Measurements from ENCODE around the gene BBS9. TPM values are rescaled to one million over a fixed set of nuclear protein-coding genes. Genes with fewer than 3 reads are reported as not detected.

BBS9 gene
- total and polyA plus RNA-seq, 2 donors (not counting 3 experiments of a cell fraction or from before 2014, with no cell fraction given), result 5.7 to 17.4 TPM

- Histone ChIP-seq H3K9me3 (replicated peaks; ENCODE audit: control insufficient read depth, insufficient read depth, low read length) (no peaks in the 10 kb centered on the region), H3K27ac (ENCODE audit: insufficient read depth, low read depth, low read length) (no peak overlapping the region), H3K9me1 (replicated peaks; ENCODE audit: control insufficient read depth, extremely low read depth, insufficient read depth, low read length) (no peaks in the 10 kb centered on the region), H4K20me1 (replicated peaks; ENCODE audit: control insufficient read depth, extremely low read depth, insufficient read depth, low read length) (no peaks in the 10 kb centered on the region), H2AFZ (ENCODE audit: low read depth, low read length) (no peak overlapping the region), H3K4me1 (ENCODE audit: control insufficient read depth, extremely low read depth, insufficient read depth, low read length) (peaks cover 17% of the 10 kb centered on the region), H3K4me2 (ENCODE audit: insufficient read depth, low read length) (no peak overlapping the region), H3K27me3 (ENCODE audit: control insufficient read depth in 2 of 2, insufficient read depth in 2 of 2, low read length in 2 of 2) (no peaks in the 10 kb centered on the region), H3K4me3 (replicated peaks in 1 of 3; ENCODE audit: insufficient read depth in 1 of 3, low read depth in 1 of 3, low read length in 3 of 3) (no peak overlapping the region), H3K9ac (replicated peaks; ENCODE audit: extremely low read depth, insufficient read depth, low read length) (no peak overlapping the region), H3K36me3 (ENCODE audit: control insufficient read depth in 2 of 2, extremely low read depth in 1 of 2, insufficient read depth in 2 of 2, low read length in 2 of 2) (no peaks in the 10 kb centered on the region), H3K79me2 (ENCODE audit: control insufficient read depth, insufficient read depth, low read length) (no peaks in the 10 kb centered on the region)
- ChIA-PET CTCF (no interaction called here), POLR2A (no interaction called here)
- DNase-seq (ENCODE audit: low read depth, low spot score) (peak; percentile 25), FAIRE-seq (no peak)
- TF ChIP-seq FOS (IDR thresholded peaks at IDR 0.05; ENCODE audit: borderline replicate concordance, insufficient read depth, low read length) (no peak), POLR2AphosphoS5 (IDR thresholded peaks at IDR 0.05; ENCODE audit: insufficient read depth, low read depth, low read length) (no peak), GATA2 (IDR thresholded peaks at IDR 0.05; ENCODE audit: insufficient read depth, insufficient read length, low read depth, low read length) (no peak), JUN (IDR thresholded peaks at IDR 0.05; ENCODE audit: borderline replicate concordance, insufficient read depth, insufficient read length, low read depth) (no peak), POLR2A (IDR thresholded peaks at IDR 0.05; ENCODE audit: low read depth, low read length) (no peak)
- TF ChIP-seq, protein P1, sequence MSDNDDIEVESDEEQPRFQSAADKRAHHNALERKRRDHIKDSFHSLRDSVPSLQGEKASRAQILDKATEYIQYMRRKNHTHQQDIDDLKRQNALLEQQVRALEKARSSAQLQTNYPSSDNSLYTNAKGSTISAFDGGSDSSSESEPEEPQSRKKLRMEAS (IDR thresholded peaks at IDR 0.05; ENCODE audit: insufficient read depth, insufficient read length), result no peak
- TF ChIP-seq, protein P2, sequence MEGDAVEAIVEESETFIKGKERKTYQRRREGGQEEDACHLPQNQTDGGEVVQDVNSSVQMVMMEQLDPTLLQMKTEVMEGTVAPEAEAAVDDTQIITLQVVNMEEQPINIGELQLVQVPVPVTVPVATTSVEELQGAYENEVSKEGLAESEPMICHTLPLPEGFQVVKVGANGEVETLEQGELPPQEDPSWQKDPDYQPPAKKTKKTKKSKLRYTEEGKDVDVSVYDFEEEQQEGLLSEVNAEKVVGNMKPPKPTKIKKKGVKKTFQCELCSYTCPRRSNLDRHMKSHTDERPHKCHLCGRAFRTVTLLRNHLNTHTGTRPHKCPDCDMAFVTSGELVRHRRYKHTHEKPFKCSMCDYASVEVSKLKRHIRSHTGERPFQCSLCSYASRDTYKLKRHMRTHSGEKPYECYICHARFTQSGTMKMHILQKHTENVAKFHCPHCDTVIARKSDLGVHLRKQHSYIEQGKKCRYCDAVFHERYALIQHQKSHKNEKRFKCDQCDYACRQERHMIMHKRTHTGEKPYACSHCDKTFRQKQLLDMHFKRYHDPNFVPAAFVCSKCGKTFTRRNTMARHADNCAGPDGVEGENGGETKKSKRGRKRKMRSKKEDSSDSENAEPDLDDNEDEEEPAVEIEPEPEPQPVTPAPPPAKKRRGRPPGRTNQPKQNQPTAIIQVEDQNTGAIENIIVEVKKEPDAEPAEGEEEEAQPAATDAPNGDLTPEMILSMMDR (IDR thresholded peaks at IDR 0.05; ENCODE audit: extremely low read depth in 1 of 2, insufficient read depth in 1 of 2, low read depth in 1 of 2, low read length in 2 of 2), result no peak
- no TSS peak for BruUV-seq (replicated peaks)
- intact Hi-C loops (cut with micrococcal nuclease), result loop anchor here (5.0 kb wide), 1 partner anchor 134 kb away; no protein-coding TSS in a partner anchor
- dilution Hi-C loops (cut with MboI; ENCODE audit: extremely low pct_ligation_motif_present, low sequenced_read_pairs), result no loop called here
Measured at GRCh38 chr7:33593611-33594010, 464.2 kb downstream of the BBS9 start.

All from endothelial cell of umbilical vein (primary cell).